Inferior parietal cortex (tissue), 1 donor: ENCODE data around the gene FNDC8.
"Not testable (repeated sequence)": the region's sequence is repeated elsewhere in the genome, so short reads cannot be mapped to it uniquely, and the experiment has no call there.

ENCODE experiments used
- DNase-seq: peaks from one replicate; pipeline ENCODE4 v3.0.0-alpha.2; 2016; ENCODE audit errors: extremely low spot score

The FNDC8 gene

DNA sequence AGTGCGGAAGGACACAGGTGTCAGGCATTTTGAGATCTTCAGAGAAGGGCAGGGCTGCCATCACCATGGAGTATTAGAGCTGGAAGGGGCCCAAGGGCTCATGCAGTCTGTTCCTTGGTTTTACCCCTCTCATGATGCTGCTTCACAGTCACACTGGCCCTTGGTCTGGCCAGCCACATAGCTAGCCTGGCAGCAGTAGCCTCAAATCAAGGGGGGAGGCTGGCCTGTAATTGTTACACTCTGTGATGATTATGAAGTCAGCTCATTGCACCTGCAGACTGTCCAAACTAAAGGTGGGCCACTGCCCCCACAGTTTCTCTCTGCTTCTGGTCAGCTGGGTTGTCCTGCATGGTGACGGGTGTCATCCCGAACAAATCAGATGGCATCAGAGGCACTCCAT, at the start of gene FNDC8:
Gene FNDC8 (plus strand): TSS at position 301 of the 400 bp plus-strand sequence. CDS start 79 bp downstream, at position 380.
- DNase-seq = no peak

DNA sequence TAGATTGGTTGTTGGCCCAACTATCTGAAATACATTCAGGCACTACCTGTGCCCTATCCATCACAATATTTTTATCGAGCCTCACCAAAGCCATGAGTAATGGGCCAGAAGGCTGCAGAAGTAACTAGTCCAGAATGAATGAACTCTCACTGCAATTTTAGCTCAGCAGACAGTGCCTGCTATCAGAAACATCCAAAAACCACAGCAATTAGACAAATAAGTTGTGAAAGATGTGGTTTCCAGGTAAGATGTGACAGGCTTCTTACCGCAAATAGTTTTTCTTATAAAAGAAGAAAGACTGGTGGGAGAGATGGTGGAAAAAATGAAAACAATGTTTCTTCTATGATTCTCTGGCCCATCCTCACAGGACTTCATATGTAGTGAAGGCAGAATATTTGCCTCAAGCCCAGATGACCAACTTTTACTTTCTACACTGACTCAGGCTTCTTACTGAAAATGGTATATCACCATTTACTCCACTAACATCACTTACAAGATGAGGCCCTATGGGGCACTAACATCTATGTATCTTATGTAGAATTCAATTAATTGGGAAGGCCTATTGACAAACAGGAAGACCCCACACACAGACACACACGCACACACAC, 48.1 kb upstream of the FNDC8 start:
- DNase-seq = no peak

DNA sequence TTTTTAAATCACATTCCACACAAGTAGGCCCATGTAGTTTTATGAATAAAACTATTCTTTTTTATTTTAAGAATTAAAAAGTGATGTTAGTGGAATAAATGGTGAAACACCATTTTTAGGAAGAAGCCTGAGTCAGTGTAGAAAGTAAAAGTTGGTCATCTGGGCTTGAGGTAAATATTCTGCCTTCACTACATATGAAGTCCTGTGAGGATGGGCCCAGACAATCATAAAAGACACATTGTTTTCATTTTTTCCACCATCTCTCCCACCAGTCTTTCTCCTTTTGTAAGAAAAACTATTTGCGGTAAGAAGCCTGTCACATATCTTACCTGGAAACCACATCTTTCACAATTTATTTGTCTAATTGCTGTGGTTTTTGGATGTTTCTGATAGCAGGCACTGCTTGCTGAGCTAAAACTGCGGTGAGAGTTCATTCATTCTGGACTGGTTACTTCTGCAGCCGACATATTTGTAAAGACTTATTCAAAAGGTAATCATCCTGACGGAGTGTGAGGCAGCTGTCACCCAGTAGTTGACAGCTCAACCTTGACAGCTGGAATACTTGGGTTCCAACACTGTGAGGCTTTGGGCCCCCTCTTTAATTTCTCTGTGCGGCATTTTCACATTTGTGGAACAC, 47.3 kb upstream of the FNDC8 start:
- DNase-seq = no peak

DNA sequence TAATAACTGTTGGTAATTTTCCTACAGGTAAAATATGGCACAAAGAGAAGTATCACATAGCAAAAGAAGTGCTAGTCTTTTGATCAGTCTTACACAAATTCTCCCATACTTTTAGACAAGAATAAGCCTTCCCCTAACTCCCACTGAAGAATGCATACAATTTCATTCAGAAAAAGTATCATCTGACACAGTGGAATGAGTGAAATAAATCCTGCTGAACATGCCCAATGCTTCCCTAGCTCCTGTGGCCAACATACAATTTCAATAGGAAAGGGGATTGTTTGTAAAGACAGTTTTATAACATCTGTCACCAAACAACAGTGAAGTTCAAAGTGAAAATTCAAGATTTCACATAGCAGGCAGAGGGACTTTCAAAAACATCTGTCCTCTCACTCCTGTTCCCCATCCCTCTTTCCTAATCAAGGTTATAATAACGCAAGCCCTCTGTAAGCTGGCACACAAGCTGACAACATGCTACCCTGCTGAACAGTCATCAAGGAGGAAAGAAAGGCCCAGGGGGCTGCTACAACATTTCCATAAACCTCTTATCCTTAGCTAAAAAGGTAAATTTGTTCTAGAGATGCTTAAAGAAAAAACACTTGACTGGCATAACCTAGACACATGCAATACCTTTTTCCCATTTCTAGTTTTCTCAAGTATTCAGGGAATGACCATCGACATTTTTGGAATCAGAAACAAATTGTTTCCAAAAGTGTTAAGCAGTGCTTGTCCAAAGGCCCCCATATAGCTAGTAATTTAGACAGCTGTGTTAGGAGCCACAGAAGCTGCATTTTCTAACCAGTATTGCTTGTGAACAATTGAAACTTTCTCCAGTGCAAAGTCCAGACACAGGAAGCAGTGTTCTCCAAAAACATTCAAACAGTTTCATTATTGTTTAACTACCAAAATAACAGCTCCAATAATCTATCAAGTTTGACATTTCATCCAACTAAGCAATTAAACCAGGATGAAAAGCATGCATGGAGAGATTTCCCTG, 46.4 kb upstream of the FNDC8 start:
- no peak for DNase-seq

DNA sequence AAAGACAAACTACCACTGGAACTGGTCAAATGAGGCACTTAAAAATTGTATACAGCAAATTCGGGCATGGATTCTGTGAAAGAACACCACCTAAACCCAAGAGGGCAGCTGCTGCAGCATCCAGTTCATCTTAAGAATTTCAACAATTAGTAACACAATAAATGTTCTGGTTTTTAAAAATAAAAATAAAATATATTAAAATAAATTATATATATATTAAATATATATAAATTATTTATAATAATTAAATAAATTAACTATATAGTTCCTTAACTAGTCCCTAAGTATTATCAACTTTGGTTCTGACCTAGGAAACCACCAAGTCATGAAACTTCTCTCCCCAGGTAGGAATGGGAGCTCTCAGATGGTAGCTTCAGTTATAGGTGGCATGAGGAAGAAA, 44.5 kb upstream of the FNDC8 start:
- no peak for DNase-seq

DNA sequence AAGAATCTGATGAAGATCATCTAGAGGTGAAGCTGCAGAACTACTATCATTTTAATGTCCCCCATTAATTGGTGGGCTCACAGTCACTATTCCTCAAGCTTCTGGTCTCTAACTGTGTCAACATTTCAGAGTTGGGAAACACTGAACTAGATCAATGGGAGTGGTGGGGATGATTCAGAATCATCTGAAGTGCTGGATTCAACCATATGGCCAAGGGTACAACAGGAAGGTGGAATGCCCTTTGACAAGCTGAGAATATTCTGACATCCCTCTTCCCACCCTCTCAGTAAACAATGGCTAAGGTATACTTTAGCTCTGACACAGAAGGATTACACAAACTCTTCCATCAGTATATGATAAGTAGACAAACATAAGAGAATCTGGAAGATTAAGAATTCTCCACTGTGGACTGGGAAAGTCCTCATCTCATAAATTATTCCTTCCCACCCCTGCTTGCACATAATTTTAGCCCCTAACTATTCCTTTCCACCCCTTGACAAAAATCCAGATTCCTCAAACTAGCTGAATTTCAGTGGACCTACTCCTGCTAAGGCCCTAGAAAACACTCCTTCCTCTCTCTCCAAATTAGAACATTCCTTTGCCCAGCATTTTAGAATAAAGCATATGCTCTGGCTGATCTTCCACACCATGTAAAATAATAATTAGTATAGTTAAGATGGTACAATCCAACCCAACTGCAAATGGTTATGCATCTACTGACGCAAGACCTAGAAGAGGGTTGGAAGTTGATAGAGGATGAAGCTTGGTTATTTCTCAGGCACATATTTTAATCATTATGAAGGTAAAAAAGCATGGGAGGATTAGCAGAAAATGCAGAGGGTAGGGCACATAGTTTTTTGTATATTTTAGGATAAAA, 41.6 kb upstream of the FNDC8 start:
- no peak for DNase-seq

DNA sequence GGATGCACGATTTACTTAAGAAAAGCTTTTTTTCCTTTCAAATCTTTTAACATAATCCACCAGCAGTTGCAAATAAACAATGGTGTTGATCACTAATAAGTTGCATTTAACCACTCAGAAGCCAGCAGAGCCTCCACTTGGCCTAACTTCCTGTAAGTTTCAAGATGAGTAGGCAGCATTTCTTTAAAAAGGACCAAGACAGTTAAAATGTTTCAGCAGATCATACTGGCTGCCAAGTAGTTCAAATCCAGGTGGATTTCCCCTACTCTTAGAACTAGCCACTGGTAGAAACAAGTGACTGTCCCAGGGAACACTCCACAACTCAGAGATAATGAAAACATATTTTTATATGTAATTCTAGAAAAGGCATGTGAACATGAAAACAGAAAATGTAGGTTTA, 40.9 kb upstream of the FNDC8 start:
- no peak for DNase-seq

DNA sequence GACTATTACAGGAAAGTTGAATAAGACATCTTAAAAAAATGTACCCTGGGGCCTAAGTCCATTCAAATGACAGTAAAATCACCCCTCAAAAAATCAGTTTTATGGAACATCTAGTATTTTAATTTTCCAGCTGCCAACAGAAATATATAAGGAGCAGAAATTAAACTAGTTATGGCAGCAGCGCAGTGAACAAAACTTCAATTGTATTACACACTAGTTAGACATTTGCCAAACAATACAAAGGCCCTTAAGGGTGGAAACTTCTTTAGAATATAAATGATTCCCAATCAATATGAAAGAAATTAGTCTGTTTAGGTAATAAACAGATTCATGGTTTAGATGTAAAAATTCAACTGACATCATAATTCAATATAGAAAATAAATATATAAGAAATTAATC, 39.8 kb upstream of the FNDC8 start:
- DNase-seq = no peak

DNA sequence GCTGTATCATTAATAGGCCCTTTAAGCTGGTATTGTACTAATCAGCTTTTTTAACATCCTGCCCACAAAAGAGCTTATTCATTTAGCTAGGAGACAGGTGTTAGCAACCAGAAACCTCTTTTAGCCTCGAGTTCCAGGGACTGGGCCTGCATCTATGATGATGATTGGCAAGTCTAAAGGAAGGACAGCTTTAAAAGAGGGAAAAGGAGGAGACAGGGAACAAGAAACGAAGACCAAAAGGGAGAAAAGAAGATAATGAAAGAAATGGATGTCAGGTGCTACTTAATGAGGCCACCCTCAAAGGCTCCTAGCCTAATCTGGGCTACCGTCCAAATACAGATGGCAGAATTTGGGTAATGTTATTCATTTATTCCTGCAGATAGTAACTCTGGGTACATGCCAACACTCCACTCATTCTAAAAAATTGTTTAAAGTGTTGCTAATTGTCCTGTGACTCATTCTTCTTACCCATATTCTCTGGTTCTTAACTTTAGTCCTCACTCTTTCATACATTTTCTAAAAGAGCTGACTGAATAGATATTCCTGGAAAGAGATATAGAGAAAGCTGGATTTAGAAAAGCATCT, 39.2 kb upstream of the FNDC8 start:
- no peak for DNase-seq

DNA sequence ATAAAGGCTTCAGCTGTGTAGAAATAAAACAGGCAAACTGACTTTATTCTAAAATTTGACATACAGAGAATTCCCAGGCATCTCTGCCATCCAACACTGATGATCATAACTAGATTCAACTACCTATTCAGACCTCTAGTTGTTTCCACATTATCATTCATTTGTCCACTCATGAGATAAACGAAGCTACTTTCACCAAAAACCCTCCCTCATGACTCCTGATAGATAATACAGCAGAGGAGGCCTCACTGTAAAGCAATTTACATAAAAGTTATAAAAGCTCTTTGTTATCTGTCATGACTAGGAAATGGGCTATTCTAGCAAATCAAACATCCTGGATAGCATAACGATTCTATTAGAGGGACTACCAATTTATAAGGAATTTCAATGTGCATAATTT, 38.3 kb upstream of the FNDC8 start:
- DNase-seq = no peak

DNA sequence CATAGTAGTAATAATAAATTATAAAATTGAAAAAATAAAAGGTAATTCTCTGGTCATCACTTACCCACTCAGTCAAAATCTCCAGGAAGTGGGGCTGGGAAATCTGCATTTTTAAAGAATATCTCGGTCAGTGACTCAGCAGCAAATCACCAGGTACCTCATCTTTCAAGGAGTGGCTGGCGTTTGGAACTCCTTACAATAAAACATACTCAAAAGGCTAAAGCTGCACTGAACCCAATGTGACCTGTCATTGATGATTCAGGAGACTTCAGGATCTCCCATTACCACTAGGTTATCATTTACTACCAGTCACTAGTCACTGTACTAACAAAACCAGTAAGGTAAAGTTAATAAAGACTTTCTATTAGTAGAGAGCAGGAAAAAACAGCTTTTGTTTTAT, 36.4 kb upstream of the FNDC8 start:
- DNase-seq = no peak

DNA sequence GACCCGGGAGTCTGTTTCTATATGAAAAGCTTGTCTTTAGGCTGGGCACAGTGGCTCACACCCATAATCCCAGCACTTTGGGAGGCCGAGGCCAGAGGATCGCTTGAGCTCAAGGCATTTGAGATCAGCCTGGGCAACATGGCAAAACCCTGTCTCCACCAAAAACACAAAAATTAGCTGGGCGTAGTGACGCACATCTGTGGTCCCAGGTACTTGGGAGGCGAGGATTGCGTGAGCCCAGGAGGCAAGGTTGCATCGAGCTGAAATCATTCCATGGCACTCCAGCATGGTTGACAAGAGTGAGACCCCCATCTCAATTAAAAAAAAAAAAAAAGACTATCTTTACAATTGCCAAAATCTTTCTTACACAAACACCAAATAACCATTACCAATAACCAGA, 35.3 kb upstream of the FNDC8 start:
- DNase-seq = no peak

DNA sequence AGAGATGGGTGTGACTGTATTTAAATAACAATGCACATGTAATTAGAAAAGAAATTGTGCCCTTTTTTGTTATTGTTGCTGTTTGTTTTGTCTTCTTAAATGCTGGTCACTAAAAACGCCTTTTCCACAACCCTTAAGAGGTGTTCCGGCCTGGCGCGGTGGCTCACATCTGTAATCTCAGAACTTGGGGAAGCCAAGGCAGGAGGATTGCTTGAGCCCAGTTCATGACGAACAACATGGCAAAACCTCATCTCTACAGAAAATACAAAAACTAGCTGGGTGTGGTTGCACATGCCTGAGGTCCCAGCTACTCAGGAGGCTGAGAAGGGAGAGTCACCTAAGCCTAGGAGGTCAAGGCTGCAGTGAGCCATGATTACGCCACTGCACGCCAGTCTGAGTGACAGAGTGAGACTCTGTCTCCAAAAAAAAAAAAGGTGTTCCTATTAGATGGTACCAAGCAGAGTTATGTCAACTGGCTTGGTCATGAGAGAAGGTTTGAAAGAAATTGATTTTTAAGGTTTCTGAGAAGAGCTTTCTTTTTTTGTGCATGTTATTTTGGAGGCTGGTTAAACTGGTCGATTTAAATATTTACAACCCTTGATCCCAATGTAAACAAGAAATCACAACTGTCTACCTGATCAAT, 34.4 kb upstream of the FNDC8 start:
- no peak for DNase-seq

DNA sequence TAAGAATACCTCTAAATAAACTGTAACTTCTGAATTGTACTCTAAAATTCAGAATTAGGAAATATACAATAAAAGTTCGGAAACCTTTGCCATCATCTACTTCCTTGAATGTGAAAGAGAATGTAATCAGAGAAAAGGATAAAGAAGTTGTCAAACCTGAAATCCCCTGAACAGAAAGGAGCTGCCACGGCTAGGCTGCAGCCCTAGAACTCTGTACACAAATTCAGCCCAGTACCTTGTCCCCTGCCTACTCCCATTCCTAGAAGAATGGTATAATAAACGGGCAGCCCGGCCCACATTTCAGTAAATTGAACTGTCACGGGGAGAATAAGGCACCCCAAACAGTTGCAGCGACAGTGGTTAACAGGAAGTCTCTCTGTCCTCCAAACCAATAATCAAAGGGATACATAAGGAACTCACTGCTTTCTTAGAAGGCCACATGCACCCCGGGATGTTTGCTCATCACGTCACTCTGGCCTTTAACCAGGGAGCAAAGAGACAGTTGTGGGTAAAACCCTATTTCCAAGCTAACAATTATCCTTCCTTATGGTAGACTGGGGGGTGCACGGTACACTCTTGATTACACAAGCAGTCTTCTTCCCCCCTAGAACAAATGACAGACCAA, 33.6 kb upstream of the FNDC8 start:
- peak; percentile 61 for DNase-seq

DNA sequence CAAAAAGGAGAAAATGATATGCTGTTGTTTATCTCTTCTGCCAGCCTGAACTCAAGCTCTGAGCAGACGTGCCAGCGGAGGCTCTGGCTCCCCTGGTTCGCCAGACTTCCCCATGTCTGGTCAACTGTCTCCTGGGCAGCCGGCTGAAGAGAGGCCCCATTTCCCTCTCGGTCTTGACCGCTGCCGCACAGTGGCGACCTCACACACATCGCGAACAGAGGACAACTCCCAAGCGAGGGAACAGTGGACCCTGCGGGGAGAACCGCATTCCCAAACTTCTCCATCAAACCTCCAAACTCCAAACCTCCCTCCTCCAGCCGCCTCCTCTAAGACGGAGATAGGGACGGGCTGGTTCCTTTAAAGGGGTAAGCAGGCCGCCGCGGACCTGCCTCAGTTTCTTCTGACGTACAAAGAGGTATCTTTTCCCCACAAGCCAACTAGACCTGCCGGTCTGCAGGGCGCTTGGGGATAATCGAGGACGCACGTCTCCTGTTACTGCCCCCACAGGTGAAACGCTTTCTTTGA, 33.0 kb upstream of the FNDC8 start:
- DNase-seq = peak; percentile 69

DNA sequence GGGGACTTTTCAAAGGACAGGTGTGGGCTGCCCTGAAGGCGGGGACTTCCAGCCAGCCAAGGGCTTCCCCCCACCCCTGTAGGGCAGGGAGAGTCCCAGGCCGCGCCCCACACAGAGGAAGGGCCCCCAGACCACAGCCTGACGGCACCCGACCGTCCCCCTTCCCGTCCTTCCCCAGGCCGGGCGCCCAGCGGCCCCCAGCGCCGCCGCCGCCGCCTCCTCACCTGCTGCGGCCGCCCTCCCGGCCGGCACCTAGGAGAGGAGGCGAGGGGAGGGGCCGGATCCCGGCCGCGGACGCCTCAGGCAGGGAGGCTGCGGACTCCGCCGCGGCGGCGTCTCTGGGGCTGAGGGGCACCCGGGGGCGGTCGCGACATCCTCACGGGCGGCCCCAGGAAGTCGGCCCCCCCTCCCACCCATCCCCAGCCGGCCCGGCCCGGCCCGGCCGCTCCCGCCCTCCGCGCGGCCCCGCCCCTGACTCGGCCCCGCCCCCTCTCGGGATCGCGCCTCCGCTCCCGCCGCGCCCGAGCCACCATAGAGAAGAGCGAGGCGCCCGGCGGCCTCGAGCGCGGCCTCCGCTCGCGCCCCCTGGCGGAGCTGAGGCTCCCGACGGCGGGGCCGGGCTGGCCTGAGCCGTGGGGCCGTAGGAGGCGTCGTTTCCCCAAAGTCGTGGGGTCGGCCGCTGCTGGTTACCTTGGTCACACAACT, 32.4 kb upstream of the FNDC8 start:
- peak; percentile 81 for DNase-seq

DNA sequence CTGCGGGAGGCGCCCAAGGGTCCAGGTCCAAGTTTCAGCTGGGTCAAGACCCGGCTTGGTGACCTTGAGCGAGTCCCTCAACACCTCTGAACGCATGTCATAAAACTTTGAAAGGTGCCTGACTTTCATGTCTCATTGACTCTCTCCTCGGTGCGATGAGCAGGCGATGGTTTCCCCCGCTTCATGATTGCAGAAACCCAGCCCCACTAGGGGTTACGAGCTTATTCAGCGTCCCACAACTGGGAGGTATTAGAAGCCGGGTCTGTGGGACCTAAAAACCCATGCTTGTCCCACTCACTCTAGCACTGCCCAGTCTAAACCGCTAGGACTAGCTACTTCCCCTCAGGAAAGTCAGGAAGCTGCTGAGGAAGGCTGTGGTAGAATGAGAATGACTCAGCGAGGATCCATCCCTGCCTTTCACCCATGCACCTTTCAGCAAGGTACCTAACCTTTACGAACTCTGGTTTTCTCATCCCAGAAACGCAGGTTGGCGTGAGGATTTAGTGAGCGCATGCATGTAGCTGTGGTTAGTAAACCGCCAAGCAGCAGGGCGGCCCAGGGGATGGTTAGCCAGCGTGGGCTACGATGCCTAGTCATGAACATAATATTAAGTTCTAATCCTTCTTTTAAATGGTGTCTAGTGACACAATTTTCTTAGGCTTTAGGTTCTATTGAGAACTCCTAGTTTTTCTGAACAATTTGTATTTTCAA, 31.7 kb upstream of the FNDC8 start:
- DNase-seq = no peak

DNA sequence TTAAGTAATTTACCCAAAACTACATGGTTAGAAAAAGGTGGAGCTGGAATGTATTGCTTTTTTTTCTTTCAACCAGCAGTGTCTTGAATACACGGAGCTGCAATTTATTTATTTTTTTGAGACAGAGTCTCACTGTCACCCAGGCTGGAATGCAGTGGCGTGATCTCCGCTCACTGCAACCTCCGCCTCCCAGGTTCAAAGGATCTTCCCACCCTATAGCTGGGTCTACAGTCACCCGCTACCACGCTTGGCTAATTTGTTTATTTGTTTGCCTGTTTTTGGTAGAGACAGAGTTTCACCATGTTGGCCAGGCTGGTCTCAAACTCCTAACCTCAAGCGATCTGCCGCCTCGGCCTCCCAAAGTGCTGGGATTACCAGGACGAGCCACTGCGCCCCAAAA, 30.7 kb upstream of the FNDC8 start:
- DNase-seq = not testable (repeated sequence)

DNA sequence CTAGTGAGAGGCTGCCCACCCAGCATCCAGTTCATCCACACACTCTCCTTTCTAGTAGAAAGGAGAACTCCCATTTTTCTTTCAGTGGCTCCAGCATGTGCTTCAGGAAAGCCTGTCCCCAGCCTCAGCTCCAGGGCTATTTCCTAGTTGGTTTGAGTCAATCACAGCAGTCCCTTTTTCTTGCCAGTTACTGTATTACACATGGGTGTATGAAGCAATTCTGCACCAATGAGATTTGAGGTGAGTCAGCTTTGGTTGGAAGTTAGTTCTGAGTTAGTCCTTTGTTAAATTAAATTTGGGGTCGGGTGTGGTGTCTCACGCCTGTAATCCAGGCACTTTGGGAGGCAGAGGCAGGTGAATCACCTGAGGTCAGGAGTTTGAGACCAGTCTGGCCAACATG, 26.5 kb upstream of the FNDC8 start:
- DNase-seq = no peak
